ENCODE results near the gene STAB2.

DNA sequence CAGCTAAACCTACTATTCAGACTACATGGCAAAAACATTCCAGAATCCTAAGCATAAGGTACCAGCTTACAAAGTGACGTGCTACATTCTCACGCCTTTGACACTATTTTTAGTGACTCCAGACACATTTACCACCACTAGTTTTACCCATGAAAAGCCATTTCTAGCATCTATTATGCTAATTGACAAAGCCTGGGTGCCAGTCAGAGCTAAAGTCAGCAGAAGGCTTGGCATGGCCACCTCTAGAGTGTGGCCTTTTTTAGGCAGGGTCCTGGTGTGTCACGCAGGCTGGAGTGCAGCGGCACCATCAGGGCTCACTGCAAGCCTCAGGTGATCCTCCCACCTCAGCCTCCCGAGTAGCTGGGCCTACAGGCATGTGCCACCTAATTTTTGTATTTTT lies 178.2 kb downstream of the STAB2 start:
- no peak for TF ChIP-seq POLR2AphosphoS5 (IDR thresholded peaks at IDR 0.05; ENCODE audit: borderline replicate concordance, low read depth, low read length)
- no peak for TF ChIP-seq EZH2 (IDR thresholded peaks at IDR 0.05)
- no peak for TF ChIP-seq FOXP2 (optimal IDR thresholded peaks at IDR 0.05; ENCODE audit: control extremely low read depth, extremely low read length, insufficient read depth)
